VCaP (cell line): Measurements from ENCODE around the gene TBC1D9.
"Not testable (repeated sequence)": the region's sequence is repeated elsewhere in the genome, so short reads cannot be mapped to it uniquely, and the experiment has no call there.

ENCODE experiments used
- H3K27ac ChIP-seq: fragments of 450-650 bp; 2 replicates; pipeline ENCODE4 v1.5.1; 2017
- TF ChIP-seq, protein P1 (sequence below): fragments of 450-650 bp; conservative IDR thresholded peaks from 2 replicates; pipeline ENCODE4 v1.5.1; 2017; ENCODE audit warnings: mild to moderate bottlenecking, moderate library complexity

Gene TBC1D9

DNA sequence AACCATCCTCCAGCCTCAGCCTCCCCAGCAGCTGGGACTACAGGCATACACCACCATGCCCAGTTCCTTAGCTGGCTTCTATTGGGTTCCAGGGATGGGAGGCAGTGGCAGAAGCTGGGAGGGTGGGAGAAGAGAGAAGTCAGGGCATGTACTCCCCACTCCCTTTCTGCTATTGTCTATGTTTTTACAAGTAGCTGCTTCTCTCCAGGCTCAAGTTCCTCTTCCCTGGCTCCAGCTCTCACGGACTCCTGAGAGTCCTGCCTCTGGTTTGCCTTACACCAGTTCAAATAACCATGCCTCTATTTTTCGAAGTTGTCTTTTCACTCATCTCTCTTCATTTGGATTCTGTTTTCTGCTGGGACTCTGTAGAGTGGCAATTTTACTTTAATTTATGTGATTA is 2.9 kb downstream of the TBC1D9 start:
- TF ChIP-seq, protein P1, sequence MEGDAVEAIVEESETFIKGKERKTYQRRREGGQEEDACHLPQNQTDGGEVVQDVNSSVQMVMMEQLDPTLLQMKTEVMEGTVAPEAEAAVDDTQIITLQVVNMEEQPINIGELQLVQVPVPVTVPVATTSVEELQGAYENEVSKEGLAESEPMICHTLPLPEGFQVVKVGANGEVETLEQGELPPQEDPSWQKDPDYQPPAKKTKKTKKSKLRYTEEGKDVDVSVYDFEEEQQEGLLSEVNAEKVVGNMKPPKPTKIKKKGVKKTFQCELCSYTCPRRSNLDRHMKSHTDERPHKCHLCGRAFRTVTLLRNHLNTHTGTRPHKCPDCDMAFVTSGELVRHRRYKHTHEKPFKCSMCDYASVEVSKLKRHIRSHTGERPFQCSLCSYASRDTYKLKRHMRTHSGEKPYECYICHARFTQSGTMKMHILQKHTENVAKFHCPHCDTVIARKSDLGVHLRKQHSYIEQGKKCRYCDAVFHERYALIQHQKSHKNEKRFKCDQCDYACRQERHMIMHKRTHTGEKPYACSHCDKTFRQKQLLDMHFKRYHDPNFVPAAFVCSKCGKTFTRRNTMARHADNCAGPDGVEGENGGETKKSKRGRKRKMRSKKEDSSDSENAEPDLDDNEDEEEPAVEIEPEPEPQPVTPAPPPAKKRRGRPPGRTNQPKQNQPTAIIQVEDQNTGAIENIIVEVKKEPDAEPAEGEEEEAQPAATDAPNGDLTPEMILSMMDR = no peak
- H3K27ac ChIP-seq = no peak overlapping the region

DNA sequence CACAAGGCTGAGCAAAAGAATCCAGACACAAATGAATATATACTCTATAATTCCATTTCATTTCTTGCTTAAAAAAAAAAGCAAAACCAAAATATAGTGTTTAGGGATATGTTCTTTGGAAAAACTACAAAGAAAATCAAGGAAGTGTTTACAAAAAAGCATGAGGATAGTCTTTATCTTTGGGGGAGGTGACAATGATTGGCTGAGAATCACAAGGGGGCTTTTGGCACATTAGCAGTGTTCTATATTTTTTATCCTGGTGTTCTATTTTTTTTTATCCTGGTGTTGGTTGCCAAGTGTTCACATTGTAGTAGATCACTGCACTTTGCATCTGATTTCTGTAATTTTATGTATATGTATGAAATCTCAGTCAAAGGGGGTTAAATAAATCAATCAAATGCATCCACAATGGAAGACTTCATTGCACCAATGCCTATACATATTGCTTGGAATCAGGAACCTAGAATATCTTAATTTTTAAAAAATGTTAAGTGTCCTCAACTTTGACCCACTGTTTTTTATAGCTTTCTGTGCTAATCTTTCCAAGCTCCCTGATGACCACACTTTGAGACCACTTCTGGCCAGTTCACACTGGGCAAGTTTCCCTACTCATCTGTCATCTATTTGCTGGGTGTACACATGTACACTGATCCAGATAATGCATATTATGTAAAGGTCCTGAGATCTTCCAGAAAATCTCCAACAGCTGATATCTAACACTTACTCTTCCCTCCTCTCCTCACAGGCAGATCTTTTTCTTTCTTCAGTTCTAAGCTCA is 3.7 kb downstream of the TBC1D9 start:
- TF ChIP-seq, protein P1 = no peak
- H3K27ac ChIP-seq = no peak overlapping the region

DNA sequence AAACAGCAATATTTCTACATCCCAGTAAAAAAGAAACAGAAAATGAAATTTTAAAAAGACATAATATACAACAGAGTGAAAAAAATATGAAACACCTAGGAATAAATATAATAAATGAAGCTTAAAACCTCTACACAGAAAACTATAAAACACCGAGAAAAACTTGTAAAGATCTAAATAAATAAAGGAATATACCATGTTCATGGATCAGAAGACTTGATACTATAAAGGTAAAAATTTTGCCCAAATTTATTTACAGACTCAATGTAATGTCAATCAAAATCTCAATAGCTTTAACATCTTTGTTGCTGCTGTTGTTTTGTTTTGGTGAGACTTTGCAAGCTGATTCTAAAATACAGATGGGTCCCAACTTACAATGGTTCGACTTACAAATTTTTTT is 5.7 kb downstream of the TBC1D9 start:
- TF ChIP-seq, protein P1 = no peak
- H3K27ac ChIP-seq = no peak overlapping the region

DNA sequence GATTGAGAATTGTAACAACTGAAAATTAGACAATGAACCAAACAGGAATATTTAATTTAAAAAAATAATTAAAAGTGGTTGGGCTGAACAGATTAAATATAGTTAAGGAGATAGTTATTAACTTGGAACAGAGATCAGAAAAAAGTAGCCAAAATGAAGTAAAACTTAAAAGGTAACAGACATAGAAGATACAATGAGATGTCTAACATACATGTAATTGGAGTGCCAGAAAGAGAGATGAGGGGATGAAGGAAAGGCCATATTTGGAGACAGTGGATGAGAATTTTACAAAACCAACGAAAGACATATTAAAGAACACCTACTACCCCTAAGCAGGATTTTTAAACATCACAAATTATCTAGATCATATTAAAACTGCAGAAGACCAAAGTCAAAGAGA is 8.0 kb downstream of the TBC1D9 start:
- no peak overlapping the region for H3K27ac ChIP-seq
- TF ChIP-seq, protein P1 = no peak

DNA sequence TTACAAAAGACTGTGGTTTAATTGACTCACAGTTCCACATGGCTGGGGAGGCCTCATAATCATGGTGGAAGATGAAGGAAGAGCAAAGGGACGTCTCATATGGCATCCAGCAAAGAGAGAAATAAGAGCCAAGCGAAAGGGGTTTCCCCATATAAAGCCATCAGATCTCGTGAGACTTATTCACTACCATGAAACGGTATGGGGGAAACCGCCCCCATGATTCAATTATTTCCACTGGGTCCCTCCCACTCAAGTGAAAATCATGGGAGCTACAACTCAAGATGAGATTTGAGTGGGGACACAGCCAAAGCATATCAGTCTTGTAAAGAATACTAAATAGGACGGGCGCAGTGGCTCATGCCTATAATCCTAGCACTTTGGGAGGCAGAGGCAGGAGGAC is 9.6 kb downstream of the TBC1D9 start:
- H3K27ac ChIP-seq = not testable (repeated sequence)

DNA sequence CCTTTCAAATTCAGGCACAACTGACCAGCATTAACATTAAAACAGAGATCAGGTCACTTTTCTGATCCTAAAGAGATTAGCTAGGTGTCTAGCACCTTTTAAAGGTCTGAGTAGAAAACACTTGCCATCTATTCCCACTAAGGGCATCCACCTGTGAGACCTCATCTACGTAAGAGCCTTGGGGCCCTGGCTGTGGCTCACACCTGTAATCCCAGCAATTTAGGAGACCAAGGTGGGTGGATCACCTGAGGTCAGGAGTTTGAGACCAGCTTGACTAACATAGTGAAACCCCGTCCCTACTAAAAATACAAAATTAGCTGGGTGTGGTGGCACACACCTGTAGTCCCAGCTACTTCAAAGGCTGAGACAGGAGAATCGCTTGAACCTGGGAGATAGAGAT is 11.8 kb downstream of the TBC1D9 start:
- no peak overlapping the region for H3K27ac ChIP-seq
- TF ChIP-seq, protein P1 = no peak

DNA sequence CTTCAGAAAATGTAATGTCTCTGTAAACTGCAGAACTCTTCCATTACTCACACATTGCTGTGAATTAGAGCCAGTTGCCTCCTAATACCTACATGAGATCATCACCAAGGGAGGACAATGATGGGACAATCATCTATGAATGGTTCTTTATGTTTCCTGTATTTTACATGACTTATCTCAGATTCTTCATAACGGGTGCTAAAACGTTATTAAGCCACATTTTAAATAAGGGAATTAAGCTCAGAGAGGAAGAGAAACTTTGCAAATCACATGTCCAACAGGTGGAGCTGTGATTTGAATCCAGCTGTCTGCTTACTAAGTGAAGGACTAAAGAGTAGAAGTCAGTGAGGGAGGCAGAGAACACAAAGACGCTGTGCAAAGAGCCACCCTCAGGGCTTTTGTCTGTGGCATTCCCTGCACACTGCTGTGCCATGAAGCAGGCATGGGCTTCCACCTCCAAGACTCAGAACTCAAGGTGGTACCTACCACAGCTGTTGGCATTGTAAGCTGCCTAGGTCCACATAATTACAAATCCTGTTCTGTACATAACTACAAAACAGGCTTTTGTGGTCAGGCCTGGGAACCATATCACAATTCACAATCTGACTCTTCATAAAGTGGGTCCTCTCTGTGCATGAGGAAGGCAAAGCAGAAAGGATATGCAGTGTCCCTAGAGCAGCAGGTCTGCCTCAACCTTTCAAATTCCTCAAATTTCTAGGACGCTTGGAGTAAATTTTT is 12.8 kb downstream of the TBC1D9 start:
- H3K27ac ChIP-seq = no peak overlapping the region
- TF ChIP-seq, protein P1 = peak; percentile 55; the same call in 1 of the 2 replicates

DNA sequence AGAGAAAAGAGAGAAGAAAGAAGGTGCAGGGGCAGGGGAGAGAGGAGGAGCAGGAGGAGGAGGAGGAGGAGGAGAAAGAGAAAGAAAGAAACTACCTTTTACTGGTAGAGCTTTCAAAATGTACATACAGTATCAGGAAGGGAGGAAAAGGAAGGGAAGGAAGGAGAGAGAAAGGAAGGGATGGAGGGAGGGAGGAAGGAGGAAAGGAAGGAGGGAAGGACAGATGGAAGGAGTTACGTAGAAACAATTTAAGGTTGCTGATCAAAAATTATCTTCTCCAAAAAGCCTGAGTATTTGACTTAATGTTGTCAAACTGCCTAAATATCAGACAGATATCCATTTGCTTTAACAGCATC is 13.4 kb downstream of the TBC1D9 start:
- no peak overlapping the region for H3K27ac ChIP-seq
- TF ChIP-seq, protein P1 = no peak
